ENCODE measurements around the gene SEMA5B.

Gene SEMA5B

DNA sequence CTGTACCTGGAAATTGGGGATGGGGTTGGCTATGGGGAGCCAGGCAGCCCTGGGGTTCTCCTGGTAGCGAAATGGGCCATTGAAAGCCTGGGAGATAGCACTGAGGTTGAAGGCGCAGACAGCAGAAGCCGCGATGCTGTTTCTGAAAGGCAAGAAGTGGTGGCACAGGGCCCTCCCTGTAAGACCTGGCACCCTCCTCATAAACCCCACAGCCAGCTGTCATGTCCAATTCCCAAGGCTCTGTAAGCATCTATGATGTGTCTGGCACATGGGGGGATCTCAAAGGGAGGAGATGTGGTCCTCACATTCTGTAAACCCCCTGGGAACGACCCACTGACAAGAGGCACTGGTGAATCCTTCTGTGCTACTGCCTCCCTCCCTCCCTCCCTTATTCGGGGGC lies 104.0 kb downstream of the SEMA5B start:
- DNase-seq (ENCODE audit: low read depth), result no peak

DNA sequence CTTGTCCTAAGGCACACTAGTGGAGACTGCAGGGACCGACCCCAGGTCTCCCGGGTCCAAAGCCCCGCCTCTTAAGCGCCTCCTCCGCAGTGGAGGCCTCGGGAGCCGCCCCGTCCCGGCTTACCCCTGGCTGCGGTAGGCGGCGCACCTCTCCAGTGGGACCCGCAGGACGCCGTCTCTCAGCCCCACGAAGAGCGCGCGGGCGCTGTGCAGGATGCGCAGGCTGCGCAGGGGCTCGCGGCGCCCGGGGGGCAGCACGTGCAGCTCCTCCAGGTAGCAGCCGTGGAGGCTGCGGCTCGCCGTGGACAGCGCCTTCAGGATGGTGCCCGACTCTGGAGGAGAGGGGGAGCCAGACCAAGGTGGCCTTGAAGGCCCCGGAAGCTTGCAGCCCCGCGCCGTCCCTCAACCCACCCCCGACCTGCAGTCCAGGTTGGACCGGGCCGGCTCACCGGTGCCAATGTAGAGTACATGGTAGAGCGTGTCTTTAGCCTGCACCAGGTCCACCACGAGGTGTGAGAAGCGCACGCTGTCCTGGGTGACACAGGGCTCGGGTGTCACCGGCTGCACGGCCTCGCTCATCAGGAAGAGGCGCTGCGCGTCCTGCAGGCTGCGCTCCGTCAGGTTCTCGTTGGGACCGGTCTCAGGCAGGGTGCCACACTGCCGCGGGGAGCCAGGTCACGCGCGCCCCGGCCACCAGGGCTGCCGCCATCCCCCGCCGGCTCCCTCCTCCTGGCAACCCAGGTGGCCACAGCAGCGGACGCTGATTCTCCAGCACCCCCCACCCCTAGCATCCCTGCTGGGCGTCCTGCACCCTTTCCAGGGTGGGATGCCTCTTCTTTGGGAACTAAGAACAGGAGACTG lies 105.5 kb downstream of the SEMA5B start:
- no peak for DNase-seq (ENCODE audit: low read depth)

DNA sequence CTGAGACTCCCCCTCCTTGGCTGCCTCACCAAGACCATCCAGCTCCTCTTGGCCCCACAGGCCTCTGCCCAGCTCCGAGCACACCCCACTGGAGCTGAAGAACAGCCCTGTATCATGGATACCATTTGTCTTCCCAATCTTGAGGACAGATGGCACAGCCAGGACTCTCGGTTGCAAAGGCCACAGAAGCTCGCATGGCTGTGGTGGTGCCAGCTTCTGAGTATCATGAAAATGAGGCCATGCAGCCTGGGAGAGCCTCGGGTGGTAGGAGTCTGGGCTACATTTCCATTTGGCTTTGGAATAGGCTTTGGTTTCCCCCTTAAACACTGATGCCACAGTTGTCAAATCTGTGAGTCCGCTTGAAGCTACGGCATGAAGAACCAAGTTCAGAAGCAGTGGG lies 106.6 kb downstream of the SEMA5B start:
- DNase-seq (ENCODE audit: low read depth), result no peak

DNA sequence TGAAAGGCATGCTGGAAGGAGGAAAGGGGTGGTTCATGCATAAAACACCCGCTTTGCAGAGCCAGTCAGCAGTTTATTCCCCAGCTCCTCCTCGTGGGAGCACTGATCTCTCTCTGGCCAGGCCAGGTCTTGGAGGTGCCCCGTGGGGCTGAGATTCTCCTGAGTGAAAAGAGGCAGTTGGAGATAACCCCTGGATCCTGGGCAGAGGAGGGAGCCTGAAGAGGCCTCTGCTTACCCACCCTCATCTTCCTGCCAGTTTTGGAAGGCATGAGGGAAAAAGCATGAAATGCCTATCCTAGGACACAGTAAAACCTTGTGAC lies 108.3 kb downstream of the SEMA5B start:
- DNase-seq (ENCODE audit: low read depth), result no peak

DNA sequence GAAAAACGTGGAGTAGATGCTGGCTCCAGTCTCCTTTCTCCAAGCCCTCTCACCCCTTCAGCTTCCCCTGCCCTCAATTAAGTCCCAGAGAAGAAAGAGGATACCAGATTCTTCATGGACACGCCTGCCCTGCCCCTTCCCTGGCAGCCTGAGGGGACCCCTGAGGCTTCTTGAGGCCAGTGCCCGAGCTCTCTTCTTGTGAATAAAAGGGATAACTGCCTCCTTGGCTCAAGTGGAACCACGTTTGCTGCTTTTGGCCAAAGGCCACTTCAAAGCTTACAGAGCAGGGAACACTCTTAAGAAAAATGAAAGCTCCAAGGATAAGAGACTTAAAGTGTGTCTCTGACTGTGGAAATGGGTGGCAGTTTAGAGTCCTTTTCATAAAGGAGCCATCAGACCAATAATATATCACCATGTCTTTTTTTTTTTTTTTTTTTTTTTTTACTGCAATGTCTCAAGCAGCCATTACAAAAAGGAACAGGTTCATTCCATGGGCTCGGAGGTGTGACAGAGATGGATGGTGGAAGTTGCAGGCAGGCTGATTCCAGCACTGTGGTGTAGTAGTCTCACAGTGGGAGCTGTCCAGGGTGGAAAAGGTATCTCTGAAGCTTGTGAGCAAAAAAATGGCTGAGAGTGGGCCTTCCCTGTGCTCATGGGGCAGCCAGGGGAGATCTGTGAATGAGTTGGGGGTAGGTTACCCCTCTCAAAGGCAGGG lies 108.8 kb downstream of the SEMA5B start:
- no peak for DNase-seq (ENCODE audit: low read depth)

DNA sequence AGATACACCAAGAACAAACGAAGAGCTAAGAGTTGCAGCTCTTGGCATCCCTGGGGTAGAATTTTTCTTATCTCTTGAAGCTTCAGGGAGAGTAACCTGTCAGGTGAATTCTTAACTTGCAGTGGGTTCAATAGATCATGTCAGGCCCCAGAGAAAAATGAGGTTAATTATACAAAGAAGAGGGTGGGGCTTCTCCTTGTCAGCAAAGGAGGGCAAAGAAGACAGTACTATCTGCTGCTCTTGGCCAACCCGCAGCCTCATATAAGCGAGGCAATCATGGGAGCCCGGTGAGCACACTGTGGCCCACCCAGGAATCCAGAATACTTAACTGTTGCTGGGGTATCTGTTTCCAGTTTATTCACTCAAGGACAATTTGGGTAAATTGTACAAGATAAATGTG lies 110.2 kb downstream of the SEMA5B start:
- DNase-seq (ENCODE audit: low read depth), result no peak

DNA sequence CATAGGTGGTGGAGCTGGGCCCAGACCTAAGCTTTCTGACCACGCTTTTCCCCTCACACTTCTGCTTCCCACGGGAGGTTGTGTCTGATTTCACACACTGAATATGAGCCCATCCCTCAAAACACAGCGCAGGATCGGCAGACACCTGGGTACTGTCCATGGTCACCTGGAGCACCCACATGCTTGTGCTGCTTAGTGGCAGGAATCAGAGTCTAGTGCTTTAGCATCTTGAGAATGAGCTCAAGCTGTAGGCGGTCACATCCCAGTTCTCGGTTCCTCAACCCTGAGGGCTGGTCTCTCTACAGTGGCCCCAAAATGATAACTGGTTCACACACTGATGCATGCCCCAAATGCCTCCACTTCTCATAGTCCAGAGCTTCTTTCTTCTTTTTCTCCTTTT lies 111.0 kb downstream of the SEMA5B start:
- DNase-seq (ENCODE audit: low read depth), result no peak

DNA sequence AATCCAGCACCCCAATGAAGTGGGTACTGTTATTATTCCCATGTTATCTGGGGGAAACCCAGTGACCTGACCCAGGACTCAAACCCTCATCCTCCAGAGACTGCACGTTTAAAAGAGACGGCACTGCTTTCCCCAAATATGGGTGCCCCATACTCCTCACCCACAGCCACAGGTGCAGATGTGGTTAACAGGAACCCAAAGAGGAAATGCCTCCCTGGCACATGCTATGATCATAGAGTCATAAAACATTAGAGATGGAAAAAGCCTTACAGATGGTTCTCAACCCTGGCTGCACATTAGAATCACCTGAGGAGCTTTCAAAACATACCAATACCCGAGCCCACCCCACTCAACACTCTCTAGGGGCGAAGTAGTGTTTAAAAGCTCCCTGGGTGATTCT lies 111.5 kb downstream of the SEMA5B start:
- DNase-seq (ENCODE audit: low read depth), result no peak

DNA sequence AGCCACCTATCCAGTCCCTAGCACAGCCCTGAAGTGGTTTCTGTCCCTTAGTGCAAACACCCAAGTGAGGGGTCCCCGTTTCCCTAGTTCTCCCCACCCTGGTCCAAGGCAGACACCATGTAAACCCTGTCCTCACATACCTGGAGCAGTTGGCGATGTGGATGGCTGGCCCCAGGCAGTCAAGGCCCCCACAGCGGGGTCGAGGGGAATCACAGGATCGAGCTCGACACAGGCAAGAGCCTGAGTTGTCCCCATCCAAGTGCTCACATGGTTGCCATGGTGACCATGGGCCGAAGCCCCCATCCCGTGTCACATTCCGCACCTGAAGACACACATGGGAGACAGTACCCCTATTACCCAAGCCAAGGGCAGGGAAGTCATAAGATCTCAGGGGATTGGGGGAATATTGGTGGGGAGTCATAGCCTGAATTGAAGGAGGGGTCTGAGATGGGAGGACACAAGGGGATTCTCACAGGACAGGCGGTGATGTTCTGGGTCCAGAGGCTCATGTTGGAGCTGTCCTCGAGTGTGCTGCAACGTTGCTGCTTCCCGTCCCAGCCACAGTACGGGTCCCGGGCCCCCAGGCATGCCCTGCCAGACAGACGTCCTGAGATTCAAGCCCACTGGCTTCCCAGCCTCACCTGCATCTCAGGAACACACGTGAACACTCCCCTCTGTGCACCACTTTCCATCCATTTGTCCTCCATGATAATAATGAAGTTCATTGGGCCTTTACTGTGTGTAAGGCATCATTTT lies 112.1 kb downstream of the SEMA5B start:
- DNase-seq (ENCODE audit: low read depth), result no peak

DNA sequence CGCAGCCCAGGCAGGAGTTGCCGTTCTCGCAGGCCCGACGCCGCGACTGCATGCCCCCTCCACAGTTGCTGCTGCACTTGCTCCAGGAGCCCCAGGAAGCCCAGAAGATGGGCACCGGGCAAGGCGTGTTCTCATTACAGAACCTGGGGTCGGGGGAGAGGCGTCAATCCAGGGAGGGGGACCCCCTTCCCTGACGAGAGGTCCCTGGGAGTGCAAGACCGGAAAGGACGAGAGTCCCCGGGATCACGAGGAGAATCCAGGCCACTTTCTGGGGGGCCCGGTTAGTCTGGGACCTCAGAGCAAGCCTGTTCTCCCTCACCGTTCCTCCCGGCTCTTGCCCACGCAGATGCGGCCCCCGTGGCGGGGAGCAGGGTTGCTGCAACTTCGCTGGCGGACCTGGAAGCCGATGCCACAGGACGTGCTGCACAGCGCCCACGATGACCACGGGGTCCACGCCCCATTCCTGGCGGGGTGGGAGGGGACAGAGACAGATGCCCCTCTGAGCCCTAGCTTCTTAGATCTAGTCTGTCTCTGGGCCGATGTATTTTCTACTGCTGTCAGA lies 113.9 kb downstream of the SEMA5B start:
- DNase-seq (ENCODE audit: low read depth), result no peak

DNA sequence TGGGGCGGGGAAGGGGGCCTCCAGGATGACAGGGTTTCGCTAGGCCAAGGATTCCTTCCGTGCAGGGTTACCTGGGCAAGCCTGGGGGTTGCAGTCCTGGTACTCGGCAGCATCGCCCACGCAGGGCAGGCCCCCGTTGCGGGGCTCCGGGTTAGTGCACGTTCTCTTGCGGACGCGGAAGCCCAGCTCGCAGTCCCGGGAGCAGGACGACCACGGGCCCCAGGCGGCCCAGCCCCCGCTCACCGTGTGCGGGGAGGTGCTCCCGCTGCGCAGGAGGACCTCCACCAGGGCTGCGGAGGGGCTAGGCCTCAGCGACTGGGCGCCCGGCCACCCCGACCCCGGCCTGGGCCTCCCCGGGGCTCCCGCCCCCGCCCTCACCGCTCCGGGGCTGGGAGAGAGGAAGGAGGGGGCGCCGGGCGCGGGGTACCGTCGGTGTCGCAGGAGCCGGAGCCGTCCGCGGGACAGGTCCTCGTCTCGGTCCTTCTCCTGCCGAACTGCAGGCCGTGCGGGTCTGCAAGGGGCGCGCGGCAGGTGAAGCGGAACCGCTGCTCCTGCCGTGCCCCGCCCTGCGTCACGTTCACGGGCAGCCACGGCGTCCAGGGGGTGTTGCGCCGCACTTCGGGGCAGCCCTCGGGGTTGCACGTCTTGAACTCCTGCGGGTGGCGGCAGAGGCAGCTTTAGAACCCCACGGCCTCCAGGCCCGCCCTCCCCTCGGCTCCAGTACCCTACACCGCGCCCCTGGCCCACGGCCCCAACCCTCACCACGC lies 114.6 kb downstream of the SEMA5B start:
- DNase-seq (ENCODE audit: low read depth), result no peak

DNA sequence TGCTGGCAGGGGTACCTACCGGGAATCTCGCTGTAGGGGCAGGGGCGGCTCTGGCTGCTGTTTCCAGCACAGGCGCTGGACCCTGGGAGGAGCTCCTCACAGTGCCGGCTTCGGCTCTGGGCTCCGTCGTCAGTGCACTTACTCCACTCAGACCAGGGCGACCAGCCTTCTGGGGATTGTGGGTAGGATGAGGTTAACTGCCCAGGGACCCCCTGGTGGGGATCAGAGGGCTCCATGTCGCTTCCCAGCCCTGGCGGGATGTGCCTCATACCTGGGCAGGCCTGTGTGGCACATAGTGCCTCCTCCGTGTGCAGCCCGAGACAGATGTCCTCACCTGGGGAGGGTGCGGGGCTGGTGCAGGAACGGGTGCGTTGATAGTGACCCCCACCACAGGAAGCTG lies 115.7 kb downstream of the SEMA5B start:
- no peak for DNase-seq (ENCODE audit: low read depth)

DNA sequence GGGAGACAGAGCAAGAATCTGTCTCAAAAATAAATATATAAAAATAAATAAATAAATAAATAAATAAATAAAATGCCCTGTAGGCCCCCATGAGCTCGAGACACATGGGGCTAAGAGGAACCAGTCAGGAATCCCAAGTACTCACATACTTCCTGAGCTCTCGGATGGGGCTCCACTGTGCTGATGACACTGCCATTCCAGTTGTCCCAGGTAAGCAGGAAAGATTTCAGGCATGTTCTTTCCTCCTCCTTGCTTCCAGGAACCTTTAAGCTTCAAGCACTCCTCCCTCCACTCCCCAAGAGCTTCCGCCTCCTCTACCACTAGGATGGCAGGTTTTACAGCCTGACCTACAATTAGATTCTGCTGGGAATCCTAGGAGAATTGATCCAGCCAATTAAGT lies 119.3 kb downstream of the SEMA5B start:
- no peak for DNase-seq (ENCODE audit: low read depth)

DNA sequence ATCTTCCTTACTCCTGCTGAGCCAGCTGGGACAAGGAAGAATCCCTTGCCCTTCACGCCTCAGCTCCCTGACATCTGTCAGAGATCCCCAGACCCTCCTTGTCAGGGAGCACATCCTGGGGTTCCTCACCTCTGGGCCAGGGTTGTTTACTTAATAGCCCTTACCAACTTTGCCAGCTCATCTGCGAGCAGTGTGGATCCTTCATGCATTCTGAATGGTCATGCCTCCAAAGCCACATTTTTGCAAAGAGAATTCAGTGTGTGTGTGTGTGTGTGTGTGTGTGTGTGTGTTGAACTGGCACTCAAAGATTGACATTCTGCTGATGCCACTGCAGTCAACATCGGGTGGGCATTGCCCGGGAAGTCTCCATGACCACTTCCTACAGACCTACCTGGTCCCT lies 120.1 kb downstream of the SEMA5B start:
- no peak for DNase-seq (ENCODE audit: low read depth)

DNA sequence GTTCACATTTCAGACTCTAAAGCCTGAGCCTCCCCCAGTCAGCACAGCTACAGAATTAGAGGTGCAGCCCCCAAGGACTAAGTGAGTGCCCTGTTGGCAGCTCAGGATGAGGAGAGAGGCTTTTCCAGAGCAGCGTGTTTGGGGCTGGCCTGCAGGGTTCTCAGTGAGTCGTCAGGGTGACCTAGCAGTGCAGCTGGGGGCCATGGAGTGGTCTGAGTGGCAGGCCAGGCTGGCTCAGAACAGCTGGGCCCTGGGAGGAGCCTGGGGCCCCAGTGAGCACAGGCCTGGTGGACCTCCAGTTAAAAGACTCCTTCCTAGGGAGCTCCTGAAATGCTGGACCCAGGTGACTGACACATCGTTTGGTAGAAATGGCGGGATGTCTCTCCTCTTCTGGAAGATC lies 124.4 kb downstream of the SEMA5B start:
- no peak for DNase-seq (ENCODE audit: low read depth)

DNA sequence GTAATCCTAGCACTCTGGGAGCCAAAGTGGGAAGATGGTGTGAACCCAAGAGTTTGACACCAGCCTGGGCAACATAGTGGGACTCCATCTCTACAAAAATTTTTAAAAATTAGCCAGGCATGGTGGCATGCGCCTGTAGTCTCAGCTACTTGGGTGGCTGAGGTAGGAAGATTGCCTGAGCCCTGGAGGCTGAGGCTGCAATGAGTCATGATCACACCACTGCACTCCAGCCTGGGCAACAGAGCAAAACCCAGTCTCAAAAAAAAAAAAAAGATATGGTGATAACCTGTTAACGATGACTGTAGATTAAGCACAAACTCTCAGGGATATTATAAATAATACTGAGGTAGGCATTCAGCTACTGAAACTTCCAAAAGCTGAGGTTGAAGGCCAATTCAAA lies 125.2 kb downstream of the SEMA5B start:
- DNase-seq (ENCODE audit: low read depth), result no peak

DNA sequence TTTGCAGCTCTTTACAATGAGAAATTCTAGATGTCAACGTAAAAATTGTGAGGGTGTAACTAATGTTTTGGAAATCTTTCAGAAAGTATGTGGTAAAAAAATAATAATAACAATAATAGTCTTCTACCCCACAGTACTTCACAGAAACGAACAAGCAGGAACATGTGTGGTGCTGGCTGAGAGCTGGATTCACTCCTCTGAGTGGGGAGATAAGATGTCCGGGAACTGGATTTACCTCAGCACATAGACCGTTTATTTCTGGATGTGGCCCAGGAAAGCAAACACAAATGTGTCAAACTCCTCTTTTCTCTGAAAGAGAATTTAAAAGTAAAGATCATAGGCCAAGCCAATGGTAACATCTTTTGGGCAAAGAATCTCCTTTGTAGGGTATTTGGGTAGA lies 129.3 kb downstream of the SEMA5B start:
- DNase-seq (ENCODE audit: low read depth), result no peak

DNA sequence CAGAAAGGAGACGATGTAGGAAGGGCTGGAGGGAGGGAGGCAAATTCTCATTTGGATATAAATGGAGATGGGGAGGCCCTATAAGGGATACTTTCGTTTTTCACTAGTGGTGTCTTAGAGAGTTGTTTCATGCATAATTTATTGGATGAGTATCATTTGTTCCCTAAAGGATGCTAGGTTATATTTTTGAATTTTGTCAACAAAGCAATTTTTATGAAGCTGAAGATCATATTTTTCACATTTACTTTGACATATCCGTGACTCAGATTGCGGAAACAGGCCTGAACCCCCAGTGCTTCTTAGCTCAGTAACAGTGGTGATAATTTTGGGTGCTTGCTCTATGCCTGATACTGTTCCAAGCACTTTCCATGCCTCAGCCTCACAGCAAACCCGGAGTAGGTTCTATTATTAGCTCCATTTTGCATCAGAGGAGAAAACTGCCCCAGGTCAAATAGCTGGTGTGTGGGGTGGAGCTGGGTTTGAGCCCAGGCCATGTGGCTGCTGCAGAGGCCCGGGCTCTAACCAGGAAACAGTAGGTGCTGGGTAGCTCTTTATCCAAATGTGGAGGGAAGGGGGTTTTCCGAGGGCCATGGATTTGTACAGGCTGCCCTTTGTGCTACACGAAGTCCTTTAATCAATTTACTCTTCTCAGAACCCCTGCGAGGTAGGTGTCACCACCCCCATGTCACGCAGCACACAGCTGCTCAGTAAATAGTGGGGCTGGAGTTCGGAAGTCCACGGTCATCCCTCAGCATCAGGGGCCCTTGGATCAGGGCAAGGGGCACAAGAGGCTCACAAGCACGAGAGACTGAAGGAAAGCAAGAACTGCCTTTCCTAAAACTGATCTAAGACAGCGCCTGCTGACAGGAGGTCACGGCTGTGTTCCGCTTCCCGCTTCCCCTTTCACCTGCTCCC lies 133.6 kb downstream of the SEMA5B start:
- DNase-seq (ENCODE audit: low read depth), result no peak

DNA sequence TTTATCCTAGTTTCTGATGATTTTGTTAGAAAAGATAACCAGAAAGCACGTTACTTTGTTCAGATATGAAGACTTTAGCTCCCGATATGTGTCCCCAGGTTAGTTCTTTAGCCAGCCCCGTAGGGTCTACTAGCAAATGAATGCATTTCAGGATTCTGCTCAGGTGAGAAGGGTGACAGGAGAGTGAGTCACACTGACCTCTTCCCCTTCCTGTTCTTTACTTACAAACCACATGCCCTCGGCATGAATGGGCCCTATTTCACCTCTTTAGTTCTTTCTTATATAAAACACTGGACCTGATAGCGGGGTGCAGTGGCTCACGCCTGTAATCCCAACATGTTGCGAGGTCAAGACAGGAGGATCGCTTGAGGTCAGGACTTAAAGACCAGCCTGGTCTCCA lies 134.3 kb downstream of the SEMA5B start:
- no peak for DNase-seq (ENCODE audit: low read depth)

DNA sequence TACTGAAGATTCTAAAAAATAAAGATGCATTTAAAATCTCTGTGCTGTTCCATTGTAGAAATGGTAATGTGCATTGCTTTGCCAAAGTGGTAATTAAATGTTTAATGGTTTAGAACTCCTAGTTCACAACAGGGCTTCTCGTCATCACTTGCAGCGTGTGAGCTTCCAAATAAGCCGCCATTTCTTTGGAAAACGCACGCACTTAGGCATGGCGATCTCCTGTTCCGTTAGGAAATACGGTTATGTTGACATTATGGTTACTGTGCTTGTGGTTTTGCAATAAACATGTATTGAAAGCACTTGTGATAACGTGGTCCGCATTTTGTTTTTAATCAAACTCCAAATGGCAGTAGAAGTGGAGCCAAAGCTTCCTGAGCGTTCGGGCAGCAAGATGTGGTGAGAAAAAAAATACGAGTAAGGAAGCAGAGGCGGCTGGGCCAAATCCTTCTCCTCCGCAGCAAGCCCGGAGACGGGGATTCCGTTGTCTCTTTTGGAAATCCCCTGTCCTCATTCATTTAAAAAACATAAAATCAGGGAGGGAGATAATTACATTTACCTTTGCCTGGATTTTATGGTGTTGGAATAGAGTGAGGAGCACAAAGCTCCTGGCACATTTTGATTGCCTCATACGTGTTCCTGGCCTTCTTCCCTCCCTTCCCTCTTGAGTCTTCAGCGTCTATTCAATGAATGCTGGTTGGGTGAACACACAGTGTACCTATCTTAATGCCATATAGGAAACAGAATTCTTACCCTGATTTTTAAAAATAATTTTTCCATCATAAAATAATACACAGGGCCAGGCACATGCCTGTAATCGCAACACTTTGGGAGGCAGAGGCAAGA lies 135.2 kb downstream of the SEMA5B start:
- DNase-seq (ENCODE audit: low read depth), result no peak

Measured in activated gamma-delta T cell treated with anti-CD3 and anti-CD28 coated beads, Interleukin-2, amount 50 U/mL, for 16 hours (primary cell).